GM12891 (cell line): ENCODE results near the gene AGBL5.
"Not testable (repeated sequence)": the region's sequence is repeated elsewhere in the genome, so short reads cannot be mapped to it uniquely, and the experiment has no call there.

Experiments used
- DNase-seq: peaks from one replicate; pipeline ENCODE4 v3.0.0; 2011; ENCODE audit warnings: low spot score; ENCODE audit not compliant: insufficient read length
- FAIRE-seq: peaks from 2 replicates; lab custom pipeline; 2011; peaks lifted over from hg19 to GRCh38; lab: Jason Lieb, UNC
- PAX5 ChIP-seq: IDR thresholded peaks from 2 replicates; pipeline ENCODE4 v1.6.1; 2011; ENCODE audit warnings: low read length, moderate library complexity, mild to moderate bottlenecking; ENCODE audit not compliant: insufficient read depth, severe bottlenecking
- POLR2A ChIP-seq: IDR thresholded peaks from 2 replicates; pipeline ENCODE4 v1.6.1; 2011; ENCODE audit warnings: low read depth, low read length, control low read depth
- POLR2AphosphoS5 ChIP-seq: IDR thresholded peaks from 2 replicates; pipeline ENCODE4 v1.6.1; 2011; ENCODE audit warnings: low read depth, low read length, control low read depth
- POU2F2 ChIP-seq: IDR thresholded peaks from 2 replicates; pipeline ENCODE4 v1.6.1; 2011; ENCODE audit warnings: low read depth, mild to moderate bottlenecking, control low read depth, low read length, moderate library complexity
- SPI1 ChIP-seq: IDR thresholded peaks from 2 replicates; pipeline ENCODE4 v1.6.1; 2011; ENCODE audit warnings: low read depth, low read length, control low read depth
- TAF1 ChIP-seq: IDR thresholded peaks from 2 replicates; pipeline ENCODE4 v1.6.1; 2011; ENCODE audit warnings: low read depth, low read length, control low read depth

Gene AGBL5

DNA sequence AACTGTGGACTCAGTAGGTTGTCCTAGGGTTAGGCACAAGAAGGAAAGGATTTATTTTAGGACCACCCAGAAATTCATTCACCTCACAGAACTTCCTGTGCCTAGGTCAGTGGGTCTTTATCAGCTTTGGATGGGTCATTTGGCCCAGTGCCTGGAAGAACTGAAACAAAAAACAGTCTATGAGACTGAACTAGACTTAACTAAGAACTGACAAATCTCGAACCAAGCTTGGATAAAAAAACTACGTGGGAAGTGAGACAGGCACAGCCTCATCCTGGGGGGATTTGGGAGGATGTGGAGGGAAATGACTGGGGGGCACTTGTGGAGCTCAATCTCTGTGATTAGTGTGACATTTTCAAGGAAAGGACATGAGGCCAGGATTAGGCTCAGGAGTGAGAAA, 22.3 kb downstream of the AGBL5 start:
- no peak for TF ChIP-seq TAF1
- no peak for TF ChIP-seq SPI1
- no peak for TF ChIP-seq POLR2AphosphoS5
- no peak for TF ChIP-seq POLR2A
- TF ChIP-seq POU2F2 = no peak
- no peak for TF ChIP-seq PAX5
- no peak for FAIRE-seq
- DNase-seq = no peak

DNA sequence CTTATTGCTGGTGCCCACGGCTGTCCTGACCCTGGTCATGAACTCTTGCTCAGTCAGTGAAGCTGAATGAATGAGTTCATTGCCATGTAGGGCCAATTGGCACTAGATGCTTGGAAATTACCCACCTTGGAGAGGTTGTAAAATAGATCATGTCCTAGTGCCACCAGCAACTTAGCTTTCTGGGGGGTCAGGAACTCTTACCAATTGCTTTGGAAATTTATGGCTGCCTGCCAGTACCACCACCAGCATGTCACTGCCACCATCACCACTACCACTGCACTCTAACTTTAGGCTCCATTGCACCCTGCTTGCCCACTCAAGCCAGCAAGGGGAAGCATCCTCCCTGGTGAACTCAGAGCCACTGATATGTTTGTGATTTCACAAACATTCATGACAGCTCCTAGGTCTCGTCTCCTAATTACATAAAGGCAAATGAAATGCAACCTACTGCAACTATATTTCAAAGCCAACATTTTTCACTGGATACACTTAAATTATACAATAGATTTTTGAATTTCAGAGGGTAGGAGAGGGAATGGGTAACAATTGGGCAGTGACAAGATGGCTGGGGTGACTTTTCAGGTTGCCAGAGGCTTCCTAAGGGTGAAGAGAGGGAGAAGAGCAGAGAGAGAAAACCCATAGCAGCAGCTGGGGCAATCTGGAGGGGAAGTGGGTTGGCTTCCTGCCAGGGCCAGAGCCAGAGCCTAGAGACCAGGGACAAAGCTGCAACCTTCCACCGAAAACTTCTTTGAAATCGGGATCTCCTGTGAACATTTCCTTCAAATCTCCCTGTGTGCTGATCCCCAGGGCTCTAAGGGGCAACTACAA, 23.5 kb downstream of the AGBL5 start:
- no peak for DNase-seq
- FAIRE-seq = peak; percentile 5
- TF ChIP-seq POLR2A (no peak), SPI1 (peak; percentile 38), TAF1 (no peak)

DNA sequence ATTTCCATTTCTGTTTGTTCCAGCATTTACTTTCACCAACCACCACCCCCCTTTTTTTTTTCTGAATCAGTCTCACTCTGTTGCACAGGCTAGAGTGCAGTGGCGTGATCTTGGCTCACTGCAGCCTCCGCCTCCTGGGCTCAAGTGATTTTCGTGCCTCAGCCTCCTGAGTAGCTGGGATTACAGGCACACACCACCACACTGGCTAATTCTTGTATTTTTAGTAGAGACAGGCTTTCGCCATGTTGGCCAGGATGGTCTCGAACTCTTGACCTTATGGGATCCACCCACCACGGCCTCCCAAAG, 24.1 kb downstream of the AGBL5 start:
- DNase-seq = not testable (repeated sequence)

DNA sequence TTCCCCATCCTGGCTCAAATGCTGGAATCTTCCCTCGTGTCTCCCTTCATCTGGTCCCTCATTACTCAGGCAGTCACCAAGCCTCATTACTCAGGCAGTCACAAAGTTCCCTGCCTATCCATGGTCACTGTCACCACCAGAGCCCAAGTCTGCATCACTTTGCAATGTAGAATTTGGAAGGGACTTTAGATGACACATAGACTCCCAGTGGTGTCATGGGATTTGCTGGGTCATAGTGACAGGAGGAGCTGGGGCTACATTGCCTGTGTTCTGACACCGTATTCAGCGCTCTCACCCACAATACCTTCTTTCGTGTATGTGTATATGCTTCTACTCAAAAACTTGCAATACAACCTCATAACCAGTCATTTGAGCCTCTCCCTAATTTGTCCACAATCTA, 24.9 kb downstream of the AGBL5 start:
- no peak for DNase-seq
- peak; percentile 45 for FAIRE-seq
- TF ChIP-seq TAF1 (no peak), POLR2A (no peak), PAX5 (no peak), SPI1 (no peak), POLR2AphosphoS5 (no peak), POU2F2 (no peak)

More for the DNA sequence above, 24.1 kb downstream of the AGBL5 start:
- not testable (repeated sequence) for FAIRE-seq

DNA sequence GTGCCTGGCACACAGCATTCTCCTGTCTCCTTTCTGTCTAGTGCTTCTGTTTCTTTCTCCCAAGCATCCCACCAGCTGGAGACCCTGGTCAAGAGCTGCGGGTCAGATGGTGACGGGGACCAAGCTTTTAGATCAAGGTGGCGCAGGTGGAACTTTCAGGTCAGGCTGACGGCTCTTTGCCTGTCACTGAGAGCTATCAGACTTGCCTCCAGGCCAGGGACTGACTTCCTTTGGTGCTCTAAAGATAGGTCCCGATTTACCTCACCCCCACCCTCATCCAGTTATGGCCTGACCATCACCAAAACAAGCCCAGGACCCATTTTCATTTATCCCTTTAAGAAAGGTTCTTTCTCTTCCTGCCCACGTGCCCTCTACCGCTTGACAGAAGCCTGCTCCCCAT, 25.8 kb downstream of the AGBL5 start:
- DNase-seq (no peak), FAIRE-seq (no peak)
- TF ChIP-seq POU2F2 = no peak
- TF ChIP-seq PAX5 = no peak
- no peak for TF ChIP-seq POLR2AphosphoS5
- TF ChIP-seq TAF1 = no peak
- no peak for TF ChIP-seq SPI1
- no peak for TF ChIP-seq POLR2A

DNA sequence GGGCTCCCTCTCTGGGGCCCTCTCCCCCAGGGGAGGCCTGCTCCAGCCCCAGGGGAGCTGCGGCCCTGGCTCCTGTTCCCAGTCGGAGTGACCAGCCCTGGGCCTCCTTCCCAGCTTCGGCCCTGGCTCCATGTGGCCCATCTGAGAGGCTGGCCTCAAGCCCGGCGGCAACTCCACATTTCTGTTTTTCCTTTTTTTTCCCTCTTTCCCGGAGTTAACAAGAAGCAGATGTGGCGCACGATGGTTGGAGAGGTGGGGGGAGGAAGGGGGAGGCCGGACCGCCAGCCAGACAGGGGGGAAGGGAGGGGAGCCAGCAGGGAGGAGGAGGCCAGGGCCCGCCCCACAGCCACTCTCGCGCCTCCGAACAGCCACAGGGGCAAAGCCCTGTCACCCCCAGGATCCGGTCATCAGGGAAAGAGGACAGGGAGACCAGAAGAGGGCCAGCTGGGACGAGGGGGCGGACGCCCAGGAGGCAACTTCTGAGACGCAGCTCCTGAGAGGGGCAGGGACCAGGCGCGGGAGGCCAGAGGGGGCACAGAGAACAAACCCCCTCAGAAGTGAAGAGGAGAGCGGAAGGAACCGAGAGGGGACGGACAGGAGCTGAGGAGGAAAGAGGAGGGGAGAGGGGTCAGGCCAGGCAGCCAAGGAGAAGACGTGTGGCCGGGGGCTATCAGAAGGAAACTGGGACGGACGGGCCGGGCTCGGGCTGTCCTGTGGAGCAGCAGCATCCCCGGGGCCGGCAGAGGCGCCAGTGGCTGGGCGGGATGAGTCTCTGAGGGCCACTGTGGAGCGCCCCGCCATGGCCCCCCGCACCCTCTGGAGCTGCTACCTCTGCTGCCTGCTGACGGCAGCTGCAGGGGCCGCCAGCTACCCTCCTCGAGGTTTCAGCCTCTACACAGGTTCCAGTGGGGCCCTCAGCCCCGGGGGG, 27.1 kb downstream of the AGBL5 start, which contains the start of gene EMILIN1:
Gene EMILIN1 (plus strand): TSS at position 349 of the 928 bp plus-strand sequence. CDS start 451 bp downstream, at position 800.
- FAIRE-seq (no peak), DNase-seq (no peak)
- TF ChIP-seq TAF1 (no peak), POU2F2 (no peak), POLR2A (no peak), SPI1 (no peak), POLR2AphosphoS5 (no peak), PAX5 (no peak)

DNA sequence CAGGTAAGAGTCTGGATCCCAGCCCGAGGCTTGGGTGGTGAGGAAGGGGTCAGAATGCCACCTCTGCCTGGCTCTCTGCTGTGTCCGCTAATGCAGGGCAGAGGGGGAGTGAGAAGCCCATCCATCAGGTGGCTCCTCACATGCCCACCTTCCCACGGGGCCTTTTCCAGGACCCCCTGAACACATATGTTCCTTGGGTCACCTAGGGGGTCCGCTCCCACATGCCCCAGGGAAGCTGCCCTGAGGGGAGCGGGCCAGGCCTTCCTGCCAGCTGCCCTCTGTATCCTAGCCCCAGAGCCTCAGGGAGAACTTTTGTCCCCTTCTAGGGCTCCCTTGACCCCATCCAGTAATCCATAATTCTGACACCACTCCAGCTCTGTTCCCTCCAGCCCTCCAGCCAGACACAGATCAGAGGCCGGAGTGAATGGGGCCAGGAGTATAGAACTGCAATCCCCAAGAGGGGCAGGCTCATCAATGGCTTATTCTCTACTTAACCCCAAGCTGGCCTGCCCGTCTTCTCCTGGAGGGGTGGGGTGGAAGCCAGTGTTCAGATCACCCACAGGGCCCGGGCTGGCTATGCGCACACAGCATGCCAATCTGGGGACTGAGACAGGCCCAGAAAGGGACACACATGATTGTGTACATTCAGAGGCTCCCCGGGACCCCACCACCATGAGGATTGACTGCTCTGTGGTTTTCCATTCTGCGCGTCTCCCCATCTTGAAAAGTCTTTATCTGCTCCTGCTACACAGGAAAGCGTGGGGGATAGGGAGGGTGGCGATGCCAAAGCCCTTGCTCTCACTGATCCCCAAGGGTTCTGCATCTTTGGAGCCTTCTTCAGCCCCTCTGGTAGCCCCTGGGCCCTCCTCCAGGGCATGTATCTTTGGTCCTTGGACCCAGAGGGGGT, 28.0 kb downstream of the AGBL5 start:
- DNase-seq (no peak), FAIRE-seq (no peak)
- TF ChIP-seq PAX5 = no peak
- no peak for TF ChIP-seq POLR2A
- no peak for TF ChIP-seq SPI1
- no peak for TF ChIP-seq POLR2AphosphoS5
- TF ChIP-seq POU2F2 = no peak
- no peak for TF ChIP-seq TAF1

DNA sequence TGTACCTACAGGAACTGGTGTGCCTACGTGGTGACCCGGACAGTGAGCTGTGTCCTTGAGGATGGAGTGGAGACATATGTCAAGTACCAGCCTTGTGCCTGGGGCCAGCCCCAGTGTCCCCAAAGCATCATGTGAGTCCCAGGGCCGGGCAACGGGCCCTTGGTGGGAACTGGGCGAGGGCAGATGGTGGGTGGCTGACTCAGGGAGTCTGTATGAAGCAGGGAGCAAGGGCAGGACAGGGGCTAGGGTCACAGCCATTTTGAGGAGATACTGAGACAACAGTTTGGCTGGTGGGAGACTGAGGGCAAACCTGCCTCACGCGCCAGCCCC, 28.6 kb downstream of the AGBL5 start:
- TF ChIP-seq PAX5 = no peak
- no peak for DNase-seq
- no peak for FAIRE-seq

DNA sequence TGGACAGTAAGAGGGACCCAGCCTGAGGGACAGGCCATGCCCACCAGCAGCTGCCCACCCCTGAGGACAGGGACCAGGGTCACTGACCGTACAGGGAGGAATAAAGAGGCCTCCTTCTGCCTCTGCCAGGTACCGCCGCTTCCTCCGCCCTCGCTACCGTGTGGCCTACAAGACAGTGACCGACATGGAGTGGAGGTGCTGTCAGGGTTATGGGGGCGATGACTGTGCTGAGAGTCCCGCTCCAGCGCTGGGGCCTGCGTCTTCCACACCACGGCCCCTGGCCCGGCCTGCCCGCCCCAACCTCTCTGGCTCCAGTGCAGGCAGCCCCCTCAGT, 29.1 kb downstream of the AGBL5 start:
- no peak for FAIRE-seq
- TF ChIP-seq POLR2AphosphoS5 = no peak
- TF ChIP-seq TAF1 = no peak
- TF ChIP-seq POLR2A = no peak
- no peak for TF ChIP-seq POU2F2
- no peak for TF ChIP-seq SPI1
- TF ChIP-seq PAX5 = no peak
- DNase-seq = no peak
